ENCODE data around the gene CDK8.

DNA sequence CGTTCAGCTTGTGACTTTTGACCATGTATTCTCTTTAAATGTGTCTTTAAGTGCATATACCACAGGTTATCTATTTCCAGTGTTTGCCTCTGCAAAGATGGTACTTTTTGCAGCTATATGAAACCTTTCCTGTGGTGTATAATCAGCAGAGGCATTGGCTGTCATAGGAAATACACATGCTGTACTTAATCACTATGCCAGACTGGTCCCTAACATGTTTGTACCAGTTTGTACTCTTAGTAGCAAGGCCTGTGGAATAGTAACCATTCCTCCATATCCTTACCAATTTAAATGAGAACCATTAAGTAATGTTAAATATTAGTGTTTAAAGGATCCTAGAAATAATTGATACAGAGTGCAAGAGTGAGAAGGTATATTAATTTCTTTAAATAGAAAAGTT, 69.8 kb downstream of the CDK8 start:
- TF ChIP-seq, protein P1, sequence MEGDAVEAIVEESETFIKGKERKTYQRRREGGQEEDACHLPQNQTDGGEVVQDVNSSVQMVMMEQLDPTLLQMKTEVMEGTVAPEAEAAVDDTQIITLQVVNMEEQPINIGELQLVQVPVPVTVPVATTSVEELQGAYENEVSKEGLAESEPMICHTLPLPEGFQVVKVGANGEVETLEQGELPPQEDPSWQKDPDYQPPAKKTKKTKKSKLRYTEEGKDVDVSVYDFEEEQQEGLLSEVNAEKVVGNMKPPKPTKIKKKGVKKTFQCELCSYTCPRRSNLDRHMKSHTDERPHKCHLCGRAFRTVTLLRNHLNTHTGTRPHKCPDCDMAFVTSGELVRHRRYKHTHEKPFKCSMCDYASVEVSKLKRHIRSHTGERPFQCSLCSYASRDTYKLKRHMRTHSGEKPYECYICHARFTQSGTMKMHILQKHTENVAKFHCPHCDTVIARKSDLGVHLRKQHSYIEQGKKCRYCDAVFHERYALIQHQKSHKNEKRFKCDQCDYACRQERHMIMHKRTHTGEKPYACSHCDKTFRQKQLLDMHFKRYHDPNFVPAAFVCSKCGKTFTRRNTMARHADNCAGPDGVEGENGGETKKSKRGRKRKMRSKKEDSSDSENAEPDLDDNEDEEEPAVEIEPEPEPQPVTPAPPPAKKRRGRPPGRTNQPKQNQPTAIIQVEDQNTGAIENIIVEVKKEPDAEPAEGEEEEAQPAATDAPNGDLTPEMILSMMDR (IDR thresholded peaks at IDR 0.05) = no peak
- TF ChIP-seq POLR2A (IDR thresholded peaks at IDR 0.05) = no peak

All from vagina (tissue), 2 donors.